H9 (cell line): ENCODE measurements around the gene TADA2B. TPM values are rescaled to one million over a fixed set of nuclear protein-coding genes. Genes with fewer than 3 reads are reported as not detected.

Experiments used
- DNase-seq: peaks from one replicate; pipeline ENCODE4 v3.0.0-alpha.2; 2017
- H2AFZ ChIP-seq: one replicate; pipeline ENCODE4 v1.6.1; 2013; ENCODE audit warnings: mild to moderate bottlenecking, low read length, control low read depth, moderate library complexity
- H2AK5ac ChIP-seq: 2 replicates; pipeline ENCODE4 v1.6.1; 2013; ENCODE audit warnings: low read length, control low read depth, mixed read lengths; ENCODE audit not compliant: insufficient read length
- H2BK120ac ChIP-seq: one replicate; pipeline ENCODE4 v1.6.1; 2013; ENCODE audit warnings: low read depth, mild to moderate bottlenecking, low read length, control low read depth, inconsistent platforms; ENCODE audit not compliant: poor library complexity, severe bottlenecking
- H2BK12ac ChIP-seq: 2 replicates; pipeline ENCODE4 v1.6.1; 2013; ENCODE audit warnings: low read length, control low read depth, mixed read lengths, low read depth; ENCODE audit not compliant: insufficient read length
- H2BK15ac ChIP-seq: 2 replicates; pipeline ENCODE4 v1.6.1; 2013; ENCODE audit warnings: low read depth, low read length, control low read depth
- H2BK20ac ChIP-seq: one replicate; pipeline ENCODE4 v1.6.1; 2013; ENCODE audit warnings: low read depth, mild to moderate bottlenecking, low read length, control low read depth, inconsistent platforms; ENCODE audit not compliant: poor library complexity, severe bottlenecking
- H2BK5ac ChIP-seq: 2 replicates; pipeline ENCODE4 v1.6.1; 2013; ENCODE audit warnings: low read length, control low read depth, mixed read lengths; ENCODE audit not compliant: insufficient read length
- H3K14ac ChIP-seq: 2 replicates; pipeline ENCODE4 v1.6.1; 2013; ENCODE audit warnings: low read length, control low read depth; ENCODE audit not compliant: insufficient read depth
- H3K18ac ChIP-seq: 2 replicates; pipeline ENCODE4 v1.6.1; 2013; ENCODE audit warnings: low read depth, mild to moderate bottlenecking, mixed read lengths, low read length, control low read depth; ENCODE audit not compliant: insufficient read length
- H3K23ac ChIP-seq: 2 replicates; pipeline ENCODE4 v1.6.1; 2013; ENCODE audit warnings: low read length, control low read depth, mixed read lengths, low read depth; ENCODE audit not compliant: insufficient read length
- H3K23me2 ChIP-seq: 2 replicates; pipeline ENCODE4 v1.6.1; 2013; ENCODE audit warnings: low read depth, mild to moderate bottlenecking, mixed read lengths, low read length, control low read depth; ENCODE audit not compliant: insufficient read length, poor library complexity, severe bottlenecking
- H3K27ac ChIP-seq: 2 replicates; pipeline ENCODE4 v1.5.1; 2013; ENCODE audit warnings: low read length, control low read depth, mixed read lengths, low read depth; ENCODE audit not compliant: insufficient read length
- H3K27me3 ChIP-seq: 2 replicates; pipeline ENCODE4 v1.6.1; 2013; ENCODE audit warnings: low read length, control low read depth, inconsistent platforms; ENCODE audit not compliant: insufficient read depth
- H3K4ac ChIP-seq: 2 replicates; pipeline ENCODE4 v1.6.1; 2013; ENCODE audit warnings: low read depth, mild to moderate bottlenecking, control low read depth, inconsistent platforms, low read length, moderate library complexity
- H3K4me1 ChIP-seq: 2 replicates; pipeline ENCODE4 v1.6.1; 2013; ENCODE audit warnings: low read length, control low read depth, inconsistent platforms; ENCODE audit not compliant: insufficient read depth
- H3K4me2 ChIP-seq: 2 replicates; pipeline ENCODE4 v1.6.1; 2013; ENCODE audit warnings: low read length, control low read depth, mixed read lengths; ENCODE audit not compliant: insufficient read length, insufficient read depth
- H3K56ac ChIP-seq: 2 replicates; pipeline ENCODE4 v1.6.1; 2013; ENCODE audit warnings: low read depth, mild to moderate bottlenecking, mixed read lengths, low read length, control low read depth; ENCODE audit not compliant: insufficient read length
- H3K79me1 ChIP-seq: 2 replicates; pipeline ENCODE4 v1.6.1; 2013; ENCODE audit warnings: low read depth, mild to moderate bottlenecking, moderate library complexity, low read length, control low read depth, inconsistent platforms; ENCODE audit not compliant: insufficient read depth, poor library complexity, severe bottlenecking
- H3K79me2 ChIP-seq: 2 replicates; pipeline ENCODE4 v1.6.1; 2013; ENCODE audit warnings: low read length, control low read depth, inconsistent platforms; ENCODE audit not compliant: insufficient read depth
- H3K9ac ChIP-seq: 2 replicates; pipeline ENCODE4 v1.6.1; 2013; ENCODE audit warnings: low read length, control low read depth, mixed read lengths; ENCODE audit not compliant: insufficient read length; ENCODE audit errors: extremely low read depth
- H3K9me3 ChIP-seq: one replicate; pipeline ENCODE4 v1.6.1; 2013; ENCODE audit warnings: low read depth, low read length, inconsistent platforms; ENCODE audit not compliant: control insufficient read depth
- H3T11ph ChIP-seq: one replicate; pipeline ENCODE4 v1.6.1; 2013; ENCODE audit warnings: mild to moderate bottlenecking, low read length, control low read depth, inconsistent platforms
- H4K20me1 ChIP-seq: one replicate; pipeline ENCODE4 v1.6.1; 2013; ENCODE audit not compliant: control insufficient read depth, insufficient read length, insufficient read depth
- H4K5ac ChIP-seq: 2 replicates; pipeline ENCODE4 v1.6.1; 2013; ENCODE audit warnings: low read depth, mild to moderate bottlenecking, mixed read lengths, low read length, control low read depth; ENCODE audit not compliant: insufficient read length
- H4K8ac ChIP-seq: replicated peaks from 2 replicates; pipeline ENCODE4 v1.6.1; 2013; ENCODE audit warnings: low read length, control low read depth, mixed read lengths, low read depth; ENCODE audit not compliant: insufficient read length
- H4K91ac ChIP-seq: 2 replicates; pipeline ENCODE4 v1.6.1; 2013; ENCODE audit warnings: low read depth, mild to moderate bottlenecking, moderate library complexity, mixed read lengths, low read length, control low read depth; ENCODE audit not compliant: insufficient read length
- H3K27ac Mint-ChIP-seq, 3 experiments: 2 replicates in 2 of 3; 3 replicates in 1 of 3; pipeline ENCODE4 v1.8.0; 2020 to 2021; ENCODE audit warnings: mixed read lengths in 3 of 3, mild to moderate bottlenecking in 1 of 3, moderate library complexity in 1 of 3
- H3K27me3 Mint-ChIP-seq: 2 replicates; pipeline ENCODE4 v1.8.0; 2021; ENCODE audit warnings: low read depth, mild to moderate bottlenecking, moderate library complexity, mixed read lengths
- H3K36me3 Mint-ChIP-seq, 3 experiments: 2 replicates in 2 of 3; 3 replicates in 1 of 3; pipeline ENCODE4 v1.8.0; 2020 to 2021; ENCODE audit warnings: low read depth in 3 of 3, mixed read lengths in 3 of 3; ENCODE audit not compliant: insufficient read depth in 1 of 3
- H3K4me1 Mint-ChIP-seq, 2 experiments: 2 replicates each; pipeline ENCODE4 v1.8.0; 2020; ENCODE audit warnings: mixed read lengths in 2 of 2
- H3K4me3 Mint-ChIP-seq, 2 experiments: 2 replicates in 1 of 2; 3 replicates in 1 of 2; pipeline ENCODE4 v1.8.0; 2020 to 2021; ENCODE audit warnings: mild to moderate bottlenecking in 2 of 2, mixed read lengths in 2 of 2, moderate library complexity in 1 of 2
- H3K9me3 Mint-ChIP-seq, 2 experiments: 2 replicates in 1 of 2; 3 replicates in 1 of 2; pipeline ENCODE4 v1.8.0; 2020; ENCODE audit warnings: mild to moderate bottlenecking in 2 of 2, mixed read lengths in 2 of 2, moderate library complexity in 1 of 2
- WGBS: extraction: QIAGEN DNeasy Blood & Tissue Kit; methylation state at CpG from one replicate; pipeline ENCODE4 v1.1.7; 2013; ENCODE audit warnings: missing lambda C conversion rate, low lambda C conversion rate, mixed read lengths; ENCODE audit not compliant: insufficient read length; ENCODE audit errors: extremely low coverage; 5-methylcytosine and 5-hydroxymethylcytosine counted together
- total RNA-seq: library from RNA; stranded (reverse); gene quantifications from 2 replicates; pipeline ENCODE4 v1.2.1, GENCODE V29; 2021
- TF ChIP-seq, protein P1 (sequence below): fragments of 200-600 bp; sonication (generic); conservative IDR thresholded peaks from 3 replicates; pipeline ENCODE4 v1.8.0; 2021; ENCODE audit warnings: antibody characterized with exemption, mild to moderate bottlenecking

Gene TADA2B
- total RNA-seq, 1 experiment from 2014 or later, result 14.0 TPM

DNA sequence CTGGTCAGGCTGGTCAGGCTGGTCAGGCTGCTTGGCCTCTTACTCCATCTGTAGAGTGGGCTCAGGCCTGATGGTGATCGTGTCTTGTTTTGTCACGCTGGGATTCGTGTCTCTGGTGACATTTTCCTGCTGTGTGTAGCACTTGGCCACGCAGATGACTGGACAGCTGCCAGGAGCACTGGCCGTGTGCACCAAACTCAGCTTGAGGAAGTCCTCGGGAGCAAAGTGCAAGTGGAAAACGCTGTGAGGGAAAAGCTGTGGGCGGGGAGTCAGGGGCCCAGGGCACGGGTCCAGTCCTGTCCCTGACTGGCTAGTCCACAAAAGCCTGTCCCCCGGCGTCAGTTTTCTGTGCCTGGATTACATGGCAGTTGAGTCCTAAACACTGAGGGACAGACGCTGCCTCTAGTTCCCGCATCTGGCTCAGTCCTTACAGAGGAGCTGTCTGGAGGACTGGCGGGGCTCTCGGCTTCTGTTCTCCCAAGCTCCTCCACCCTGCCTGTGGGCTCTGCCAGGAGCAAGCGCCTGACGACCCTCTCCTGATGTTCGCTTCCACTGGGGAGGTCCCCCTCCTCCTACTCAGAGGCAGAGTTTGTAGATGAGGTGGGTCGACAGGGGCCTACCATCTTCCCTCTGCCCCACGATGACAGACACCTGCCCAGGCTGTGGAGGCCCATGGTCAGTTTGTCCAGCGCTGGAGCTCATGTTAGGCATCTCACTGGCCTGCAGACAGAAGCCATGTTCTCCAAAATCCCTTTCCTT is 60.6 kb downstream of the TADA2B start:
- Histone ChIP-seq H3K27me3 (no peaks in the 10 kb centered on the region; the same call in 1 of the 2 replicates), H3K23ac (no peak overlapping the region), H2BK12ac (no peak overlapping the region), H3K4ac (no peak overlapping the region), H2BK5ac (no peak overlapping the region), H2BK15ac (no peak overlapping the region), H3K14ac (no peak overlapping the region), H4K5ac (no peak overlapping the region), H3K18ac (no peak overlapping the region), H3K23me2 (peaks cover 10% of the 10 kb centered on the region), H3K4me2 (peak overlapping the region; percentile 82), H3T11ph (no peak overlapping the region), H3K4me1 (peaks cover 2% of the 10 kb centered on the region; the same call in 1 of the 2 replicates), H3K79me1 (no peaks in the 10 kb centered on the region), H4K91ac (no peak overlapping the region), H4K8ac (no peak overlapping the region), H4K20me1 (no peaks in the 10 kb centered on the region), H3K79me2 (no peaks in the 10 kb centered on the region), H3K56ac (no peak overlapping the region), H3K9me3 (no peaks in the 10 kb centered on the region), H2BK20ac (no peak overlapping the region), H3K27ac (no peak overlapping the region), H2AK5ac (no peak overlapping the region), H3K9ac (no peak overlapping the region), H2BK120ac (no peak overlapping the region), H2AFZ (no peak overlapping the region)
- no CpG with 5 or more reads among the region's 21 CpGs for WGBS
- TF ChIP-seq, protein P1, sequence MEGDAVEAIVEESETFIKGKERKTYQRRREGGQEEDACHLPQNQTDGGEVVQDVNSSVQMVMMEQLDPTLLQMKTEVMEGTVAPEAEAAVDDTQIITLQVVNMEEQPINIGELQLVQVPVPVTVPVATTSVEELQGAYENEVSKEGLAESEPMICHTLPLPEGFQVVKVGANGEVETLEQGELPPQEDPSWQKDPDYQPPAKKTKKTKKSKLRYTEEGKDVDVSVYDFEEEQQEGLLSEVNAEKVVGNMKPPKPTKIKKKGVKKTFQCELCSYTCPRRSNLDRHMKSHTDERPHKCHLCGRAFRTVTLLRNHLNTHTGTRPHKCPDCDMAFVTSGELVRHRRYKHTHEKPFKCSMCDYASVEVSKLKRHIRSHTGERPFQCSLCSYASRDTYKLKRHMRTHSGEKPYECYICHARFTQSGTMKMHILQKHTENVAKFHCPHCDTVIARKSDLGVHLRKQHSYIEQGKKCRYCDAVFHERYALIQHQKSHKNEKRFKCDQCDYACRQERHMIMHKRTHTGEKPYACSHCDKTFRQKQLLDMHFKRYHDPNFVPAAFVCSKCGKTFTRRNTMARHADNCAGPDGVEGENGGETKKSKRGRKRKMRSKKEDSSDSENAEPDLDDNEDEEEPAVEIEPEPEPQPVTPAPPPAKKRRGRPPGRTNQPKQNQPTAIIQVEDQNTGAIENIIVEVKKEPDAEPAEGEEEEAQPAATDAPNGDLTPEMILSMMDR, result no peak
- H3K36me3 Mint-ChIP-seq, result no peaks in the 10 kb centered on the region
- DNase-seq, result no peak
- no peaks in the 10 kb centered on the region for H3K9me3 Mint-ChIP-seq
- H3K27ac Mint-ChIP-seq, result no peak overlapping the region
- peak overlapping the region; percentile 79 to 91 for H3K4me3 Mint-ChIP-seq
- peaks cover 66% of the 10 kb centered on the region for H3K27me3 Mint-ChIP-seq
- H3K4me1 Mint-ChIP-seq, result peaks cover 11 to 20% of the 10 kb centered on the region in 2 experiments
